GM18858 (cell line): ENCODE data around the gene TTC39B.

Experiments
- ATAC-seq: cut with Tn5 transposase; IDR thresholded peaks from one replicate; pipeline ENCODE4 v1.9.1; 2021; ENCODE audit not compliant: unreplicated experiment

TTC39B gene

DNA sequence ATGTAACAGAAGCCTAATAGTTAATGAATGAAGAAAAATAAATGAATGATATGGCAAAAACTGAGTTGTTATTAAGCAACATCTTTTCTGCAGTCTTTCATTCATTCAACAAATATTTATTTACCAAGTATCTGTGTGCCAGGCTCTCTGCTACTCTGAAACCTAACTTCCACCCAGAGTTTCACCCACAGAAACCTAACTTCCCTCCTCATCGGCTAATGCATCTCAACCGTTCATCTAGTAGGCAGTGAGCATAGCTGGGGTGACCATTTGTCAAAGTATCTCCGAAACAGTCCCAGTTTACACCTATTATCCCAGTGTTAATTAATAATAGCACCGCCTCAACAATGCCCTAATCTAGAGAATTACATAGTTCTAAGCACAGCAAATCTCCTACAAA is 1.5 kb downstream of the TTC39B start:
- no peak for ATAC-seq

DNA sequence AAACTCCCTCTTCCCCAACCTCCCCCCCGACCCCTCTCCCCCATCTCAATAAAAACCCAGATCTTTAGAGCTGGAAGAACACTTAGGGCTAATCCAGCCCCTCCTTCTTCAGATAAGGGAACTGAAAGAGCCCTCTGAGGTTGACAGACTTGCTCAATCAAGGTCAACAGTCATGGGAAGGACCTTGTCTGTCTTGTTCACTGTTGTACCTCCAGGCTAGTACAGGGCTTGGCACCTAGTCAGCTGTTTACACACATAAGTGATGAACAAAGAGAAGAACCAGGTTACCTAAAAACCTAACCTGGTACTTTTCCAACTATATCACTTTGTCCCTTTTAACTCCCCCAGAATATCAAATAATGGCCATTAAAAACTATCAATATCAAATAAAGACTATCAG is 2.4 kb downstream of the TTC39B start:
- no peak for ATAC-seq

DNA sequence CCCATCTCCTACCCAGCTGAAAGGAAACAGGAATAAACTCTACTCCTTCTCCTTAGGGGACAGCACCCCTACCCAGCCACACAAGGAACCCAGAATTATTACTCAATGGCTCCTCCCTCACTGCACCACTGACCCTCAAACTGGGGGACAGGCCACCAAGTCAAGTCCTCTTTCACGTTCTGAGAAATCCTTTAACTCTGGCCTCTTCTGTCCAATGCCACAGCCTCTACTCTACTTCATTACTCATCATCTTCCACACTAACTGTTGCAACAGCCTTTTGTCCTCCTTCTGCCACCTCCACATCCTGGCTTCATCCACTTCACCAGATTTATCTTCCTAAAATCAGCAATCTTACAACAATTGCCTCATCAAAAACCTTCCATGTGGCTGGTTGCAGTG is 6.8 kb downstream of the TTC39B start:
- ATAC-seq: no peak

DNA sequence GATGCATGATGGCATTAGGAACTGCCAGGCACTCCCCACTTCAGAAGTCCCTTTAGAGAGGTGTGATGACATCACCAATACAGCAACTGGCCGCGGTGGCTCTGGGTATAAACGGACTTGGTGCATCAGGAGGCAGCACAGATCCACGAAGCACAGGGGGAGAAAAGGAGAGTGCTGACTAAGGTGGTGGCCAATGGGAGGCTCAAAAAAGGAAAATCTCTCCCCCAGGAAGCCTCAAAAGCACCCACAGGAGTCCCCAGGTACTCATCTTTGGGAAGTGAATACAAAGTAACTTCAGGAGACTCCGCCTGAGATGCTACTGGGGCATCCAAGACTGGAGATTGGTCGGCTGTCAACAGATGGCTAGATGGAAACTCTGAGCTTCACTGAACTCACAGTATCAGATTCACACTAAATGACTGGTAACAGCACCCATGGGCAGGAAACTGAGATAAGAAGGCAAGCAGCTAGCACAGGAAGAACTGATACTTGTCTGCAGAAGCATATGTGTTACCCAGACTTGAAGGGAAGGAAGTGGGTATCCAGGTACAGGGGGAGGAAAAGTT is 7.6 kb downstream of the TTC39B start:
- peak; percentile 90 for ATAC-seq

DNA sequence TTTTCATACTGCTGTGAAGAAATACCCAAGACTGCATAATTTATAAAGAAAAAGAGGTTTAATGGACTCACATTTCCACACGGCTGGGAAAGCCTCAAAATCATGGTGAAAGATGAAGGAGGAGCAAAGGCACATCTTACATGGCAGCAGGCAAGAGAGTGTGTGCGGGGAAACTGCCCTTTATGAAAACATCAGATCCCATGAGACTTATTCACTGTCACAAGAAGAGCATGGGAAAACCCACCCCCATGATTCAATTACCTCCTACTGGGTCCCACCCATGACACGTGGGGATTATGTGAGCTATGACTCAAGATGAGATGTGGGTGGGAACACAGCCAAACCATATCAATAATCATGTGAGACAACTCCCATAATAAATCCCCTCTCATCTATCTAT is 8.7 kb downstream of the TTC39B start:
- ATAC-seq: no peak

DNA sequence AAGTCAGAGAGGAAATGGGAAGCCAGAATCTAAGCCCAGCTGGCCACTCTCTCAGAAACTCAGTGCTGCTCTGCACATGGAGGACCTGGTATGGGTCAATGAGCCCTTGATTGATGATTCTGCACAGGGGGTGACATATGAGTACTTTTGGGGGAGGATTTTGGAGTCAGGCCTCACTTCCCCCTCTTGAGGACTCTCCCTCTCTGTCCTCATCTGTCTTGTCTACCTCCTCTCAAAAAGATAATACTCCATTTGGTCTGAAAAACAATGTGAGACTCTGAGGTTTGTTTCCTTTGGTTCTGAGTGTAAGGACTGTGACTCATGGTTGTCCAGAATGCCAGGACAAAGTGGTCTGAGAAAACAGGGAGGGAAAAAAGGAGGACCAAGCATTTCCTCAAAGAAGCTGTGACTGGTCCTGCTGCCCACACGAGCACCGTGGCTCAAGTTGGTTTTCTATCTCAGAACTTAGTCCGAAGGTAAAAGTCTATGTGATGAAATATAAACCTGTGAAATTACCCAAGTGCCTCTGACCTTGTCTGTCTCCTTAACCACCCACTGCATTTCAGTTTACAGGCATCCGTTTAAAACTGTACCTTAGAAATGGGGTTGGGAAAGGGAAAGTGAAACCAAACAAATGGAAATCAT is 11.1 kb downstream of the TTC39B start:
- ATAC-seq: peak; percentile 27

DNA sequence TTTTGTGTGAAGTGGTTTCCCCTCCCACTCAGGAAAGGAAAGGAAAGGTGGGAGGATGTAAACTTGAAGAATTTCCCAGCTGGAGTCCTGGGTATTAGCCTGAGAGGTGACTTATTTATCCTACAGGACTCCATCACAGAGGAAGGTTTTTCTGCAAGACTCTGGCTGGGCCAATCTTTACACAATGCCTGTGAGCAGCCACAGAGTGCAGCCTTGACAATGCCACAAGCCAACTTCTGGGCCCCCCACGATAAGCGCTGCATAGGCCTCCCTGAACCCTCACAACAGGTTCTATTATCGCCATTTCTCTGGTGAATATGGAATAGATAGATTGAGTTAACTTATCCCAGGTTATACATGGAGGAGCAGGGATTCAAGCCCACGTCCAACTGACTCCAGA is 12.4 kb downstream of the TTC39B start:
- ATAC-seq: no peak

DNA sequence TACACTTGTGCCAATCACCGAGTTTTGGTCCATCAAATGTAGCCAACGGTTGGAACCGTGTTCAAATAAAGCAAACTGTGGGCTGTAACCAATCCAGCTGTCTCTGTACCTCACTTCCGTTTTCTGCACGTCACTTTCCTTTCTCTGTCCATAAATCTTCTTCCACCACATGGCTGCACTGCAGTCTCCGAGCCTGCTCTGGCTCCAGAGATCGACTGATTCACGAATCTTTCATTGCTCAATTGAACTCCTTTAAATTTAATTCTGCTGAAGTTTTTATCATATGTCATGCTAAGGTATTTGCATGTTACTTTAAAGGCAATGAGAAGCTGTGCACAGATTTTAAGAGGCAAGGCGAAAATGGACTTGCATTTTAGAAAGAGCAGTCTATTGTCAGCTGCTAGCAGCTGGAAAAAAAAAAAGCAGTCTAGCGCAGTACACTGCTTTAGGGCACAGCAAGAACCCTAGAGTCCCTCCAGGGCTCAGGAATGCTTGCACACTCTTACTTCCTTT is 13.2 kb downstream of the TTC39B start:
- ATAC-seq: no peak

DNA sequence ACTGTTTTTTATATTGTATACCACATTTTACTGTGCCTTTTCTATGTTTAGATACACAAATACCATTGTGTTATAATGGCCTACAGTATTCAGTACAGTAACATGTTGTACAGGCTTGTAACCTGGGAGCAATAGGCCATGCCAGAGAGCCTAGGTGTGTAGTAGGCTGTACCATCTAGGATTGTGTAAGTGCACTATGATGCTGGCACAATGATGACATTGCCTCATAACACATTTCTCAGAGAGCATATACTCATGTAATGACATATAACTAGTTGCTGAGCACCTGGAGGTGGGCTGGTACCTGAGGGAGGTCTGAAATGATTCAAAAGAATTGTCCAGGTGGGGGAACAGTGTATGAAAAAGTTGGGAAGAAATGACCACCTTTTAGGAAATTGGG is 13.9 kb downstream of the TTC39B start:
- ATAC-seq: no peak

DNA sequence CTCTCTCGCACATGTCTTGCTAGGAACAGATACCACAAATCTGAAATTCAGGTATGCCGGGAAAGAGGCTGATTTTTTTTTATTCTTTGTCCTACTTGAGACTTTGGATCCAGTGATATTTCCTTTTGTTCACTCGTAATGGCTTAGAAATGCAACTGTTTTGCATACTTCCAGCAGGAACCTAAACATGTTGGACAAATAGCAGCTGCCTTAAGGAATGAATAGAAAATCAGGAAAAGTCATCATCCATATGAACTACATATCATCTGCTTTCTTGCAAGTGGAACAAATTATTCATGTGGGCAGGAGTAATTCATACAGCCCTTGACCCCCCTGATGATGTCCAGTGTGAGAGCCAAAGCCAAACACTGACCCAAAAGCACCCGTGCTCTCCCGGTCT is 17.4 kb downstream of the TTC39B start:
- ATAC-seq: no peak

DNA sequence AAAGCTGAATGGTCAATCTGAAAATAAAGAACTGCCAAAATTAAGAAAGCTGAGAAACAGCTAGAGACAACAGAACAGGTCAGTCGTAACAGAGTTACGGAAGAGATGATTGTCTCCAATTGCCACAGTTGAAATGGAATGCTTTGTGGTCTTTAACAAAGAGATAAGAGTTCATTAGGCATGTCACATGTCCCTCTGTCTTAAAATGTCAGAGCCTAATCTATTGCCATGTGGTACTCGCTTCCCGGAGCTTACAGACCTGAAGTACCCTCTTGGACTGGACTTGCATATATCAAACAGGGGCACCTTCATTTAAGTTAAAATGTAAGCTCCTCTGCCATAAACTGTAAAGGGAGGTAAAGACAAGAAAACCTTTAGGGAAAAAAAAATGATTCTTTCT is 19.7 kb downstream of the TTC39B start:
- no peak for ATAC-seq

DNA sequence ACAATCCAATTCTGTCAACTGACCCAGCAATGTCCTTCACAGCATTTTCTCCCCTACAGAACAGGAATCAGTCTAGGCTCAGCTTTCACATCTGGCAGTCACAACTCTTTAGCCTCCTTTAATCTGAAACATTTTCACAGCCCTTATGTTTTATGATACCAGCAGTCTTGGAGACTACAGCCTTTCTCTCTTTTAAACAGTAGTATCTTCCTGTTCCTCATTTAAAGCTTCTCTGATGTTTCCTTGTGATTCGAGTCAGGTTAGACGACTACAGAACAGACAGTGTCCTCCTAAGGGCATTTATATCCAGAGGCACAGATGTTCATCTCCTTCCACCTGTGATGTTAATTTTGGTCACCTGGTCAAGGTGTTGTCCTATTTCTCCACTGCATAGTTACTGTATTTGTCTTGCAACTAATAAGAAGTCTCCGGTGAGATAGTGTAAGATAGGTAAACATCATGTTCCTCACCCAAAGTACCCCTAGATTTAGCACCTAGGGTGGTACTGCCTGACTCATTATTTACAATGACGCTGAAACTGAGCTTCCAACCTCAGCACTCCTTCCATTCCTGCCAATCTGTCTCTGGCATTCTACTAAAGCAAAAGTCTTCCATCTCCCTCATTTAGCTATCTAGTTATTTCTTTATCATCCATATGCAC is 20.7 kb downstream of the TTC39B start:
- no peak for ATAC-seq

DNA sequence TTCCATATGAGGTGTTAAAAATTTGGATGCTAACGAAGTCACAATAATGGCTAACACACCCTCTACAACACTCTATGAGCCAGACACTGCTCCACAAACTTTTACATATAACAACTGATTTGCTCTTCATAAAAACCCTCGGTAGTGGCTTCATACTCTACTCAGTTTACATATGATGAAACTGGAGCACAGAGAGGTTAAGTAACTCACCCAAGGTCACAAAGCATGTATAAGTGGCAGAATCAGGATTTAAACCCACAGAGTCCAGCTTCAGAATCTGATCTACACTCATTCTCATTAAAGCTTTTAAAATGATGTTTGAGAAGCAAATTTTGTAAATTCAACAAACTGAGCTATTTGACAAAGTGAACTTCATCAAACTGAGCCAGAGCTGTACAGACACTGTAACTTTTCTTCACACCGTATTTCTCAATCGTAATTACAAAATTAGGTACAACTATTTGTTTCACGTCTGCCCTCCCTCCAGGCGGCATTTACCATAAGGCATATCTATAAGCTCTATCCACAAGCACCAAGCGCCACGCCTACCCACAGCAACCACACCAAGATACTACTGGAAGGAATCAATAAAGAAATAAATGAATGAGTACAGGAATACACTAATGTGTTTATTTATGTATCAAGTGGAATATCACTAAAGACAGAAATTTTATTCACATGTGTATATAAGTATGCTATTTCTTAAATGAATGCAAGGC is 24.3 kb downstream of the TTC39B start:
- no peak for ATAC-seq

DNA sequence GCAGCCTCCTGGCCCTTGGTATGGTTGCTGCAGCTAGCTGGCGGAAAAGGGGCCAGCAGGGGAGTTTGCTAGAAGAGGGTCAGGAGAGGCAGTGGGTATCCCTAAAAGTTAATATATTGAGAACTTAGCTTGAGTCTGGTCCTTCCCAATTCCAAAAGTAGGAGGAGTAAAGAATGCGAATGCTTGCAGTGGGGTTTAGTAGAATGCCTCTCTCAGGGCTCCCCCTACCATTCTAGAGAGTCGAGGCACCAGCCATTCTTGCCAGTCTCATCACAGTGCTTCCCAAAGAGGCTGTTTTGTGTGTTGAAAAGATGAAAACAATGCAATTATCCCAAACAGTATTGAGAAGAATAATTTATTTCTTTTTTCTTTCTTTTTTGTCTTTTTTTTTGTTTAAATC is 26.4 kb downstream of the TTC39B start:
- no peak for ATAC-seq

DNA sequence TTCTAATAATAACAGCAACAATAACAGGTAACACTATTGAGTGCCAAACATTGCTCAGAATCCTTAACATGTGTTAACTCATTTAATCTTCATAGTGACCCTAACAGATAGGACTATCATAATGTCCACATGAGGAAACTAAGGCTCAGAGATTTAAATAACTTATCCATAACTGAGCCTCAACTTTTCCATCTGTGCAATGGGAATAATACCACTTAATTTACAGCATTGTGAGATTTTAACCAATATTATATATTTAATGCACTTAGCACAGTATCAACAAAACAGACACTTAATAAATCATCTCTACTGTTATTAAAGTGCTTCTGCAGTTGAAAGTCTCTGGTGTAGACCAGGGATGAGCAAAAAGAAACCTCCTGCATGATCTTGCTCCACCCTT is 28.2 kb downstream of the TTC39B start:
- ATAC-seq: no peak

DNA sequence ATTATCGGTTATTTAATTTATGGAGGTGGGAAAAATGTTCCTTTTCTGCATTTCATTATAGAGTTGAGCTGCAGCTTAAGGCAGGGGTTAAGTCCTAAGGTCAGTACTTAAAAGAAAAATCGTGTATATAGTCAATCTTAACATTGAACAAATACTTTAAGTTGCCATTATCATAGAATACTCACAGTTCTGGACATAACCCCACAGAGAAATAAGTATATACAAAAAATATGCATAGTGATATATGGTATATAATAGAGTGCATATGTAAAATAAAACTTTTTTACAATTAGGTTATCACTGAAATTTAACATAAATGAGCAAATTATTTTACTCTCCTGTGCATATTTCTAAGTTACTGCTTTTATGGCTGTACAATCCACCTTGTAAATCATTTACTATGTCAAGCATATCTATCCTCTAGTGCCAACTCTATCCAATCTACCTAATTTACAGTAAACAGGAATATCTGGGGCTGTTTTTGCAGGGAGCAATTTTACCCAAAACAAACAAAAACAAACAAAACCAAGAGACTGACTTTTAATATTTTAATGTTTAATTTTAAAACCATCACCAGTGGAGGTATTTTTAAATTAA is 28.8 kb downstream of the TTC39B start:
- ATAC-seq: no peak

DNA sequence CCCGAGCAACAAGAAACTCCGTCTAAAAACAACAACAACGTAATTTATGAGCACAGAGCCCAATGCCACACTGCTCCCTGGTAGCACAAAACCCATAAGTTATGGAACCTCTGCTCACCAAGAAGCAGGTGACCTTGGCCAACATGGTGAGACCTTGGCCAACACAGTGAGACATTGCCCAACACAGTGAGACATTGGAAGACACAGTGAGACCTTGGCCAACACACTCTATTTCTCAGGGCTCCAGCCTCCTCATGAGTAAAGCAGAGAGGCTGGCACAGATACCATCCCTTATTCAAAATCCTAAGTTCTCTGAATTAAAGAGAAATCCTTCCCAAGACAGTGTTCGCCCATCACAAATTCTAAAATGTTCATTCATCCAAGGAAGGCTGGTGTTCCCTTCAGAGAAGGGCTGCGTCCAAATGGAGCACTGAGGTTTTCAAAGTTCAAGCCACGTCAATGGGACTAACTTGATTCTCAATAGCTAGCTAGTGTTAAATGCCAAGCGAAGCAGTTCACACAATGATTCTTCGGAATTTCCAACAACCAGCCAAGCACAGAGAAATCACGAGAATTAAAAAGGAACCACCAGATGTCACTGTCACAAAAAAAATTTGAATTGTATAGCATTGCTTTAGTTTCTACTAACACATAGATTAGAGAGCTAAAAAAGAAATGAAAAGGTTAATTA is 29.5 kb downstream of the TTC39B start:
- peak; percentile 44 for ATAC-seq

DNA sequence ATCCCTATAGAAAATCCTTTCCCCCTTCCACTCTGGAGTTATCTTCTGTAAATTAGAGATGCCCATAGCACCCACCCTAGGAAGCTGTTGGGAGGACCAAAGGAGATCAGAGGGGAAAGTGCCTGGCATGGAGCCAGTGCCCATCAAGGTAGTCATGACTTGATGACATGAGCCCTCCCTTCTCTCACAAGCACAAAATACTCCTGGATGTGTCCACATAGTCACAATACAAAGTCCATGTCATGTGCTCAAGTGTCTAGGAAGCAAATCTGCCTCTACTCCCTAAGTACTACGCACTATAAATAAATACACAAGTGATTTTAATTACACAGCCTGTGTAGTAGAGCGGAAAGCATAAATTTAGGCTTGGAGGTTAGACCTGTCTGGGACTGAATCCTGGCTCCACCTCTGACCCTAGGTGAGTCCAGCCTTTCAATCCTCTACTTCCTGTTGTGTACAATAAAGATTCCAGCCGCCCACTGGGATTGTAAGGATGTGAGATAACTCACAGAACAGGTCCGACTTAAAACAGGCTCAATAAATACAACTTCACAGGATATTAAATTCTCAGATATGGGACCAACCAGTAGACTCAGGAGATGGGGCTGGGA is 30.6 kb downstream of the TTC39B start:
- no peak for ATAC-seq

DNA sequence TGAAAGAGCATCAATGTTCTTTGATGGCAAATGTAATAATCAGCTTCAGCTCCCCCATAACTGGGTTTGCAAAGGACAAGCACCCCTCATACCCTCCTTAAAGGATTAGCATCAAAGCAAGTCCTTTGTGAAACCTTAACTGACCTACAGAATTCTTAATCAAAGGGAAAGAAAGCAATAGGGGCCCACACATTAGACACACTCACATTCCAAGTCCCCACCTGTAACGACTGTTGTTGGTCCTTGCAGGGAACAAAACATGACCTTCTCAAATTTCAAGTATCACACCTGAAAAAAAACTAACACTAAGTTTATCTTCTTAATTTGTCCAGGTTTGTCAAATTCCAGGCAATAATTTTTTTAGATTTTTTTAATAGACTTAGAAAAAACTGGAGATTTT is 32.6 kb downstream of the TTC39B start:
- ATAC-seq: no peak

DNA sequence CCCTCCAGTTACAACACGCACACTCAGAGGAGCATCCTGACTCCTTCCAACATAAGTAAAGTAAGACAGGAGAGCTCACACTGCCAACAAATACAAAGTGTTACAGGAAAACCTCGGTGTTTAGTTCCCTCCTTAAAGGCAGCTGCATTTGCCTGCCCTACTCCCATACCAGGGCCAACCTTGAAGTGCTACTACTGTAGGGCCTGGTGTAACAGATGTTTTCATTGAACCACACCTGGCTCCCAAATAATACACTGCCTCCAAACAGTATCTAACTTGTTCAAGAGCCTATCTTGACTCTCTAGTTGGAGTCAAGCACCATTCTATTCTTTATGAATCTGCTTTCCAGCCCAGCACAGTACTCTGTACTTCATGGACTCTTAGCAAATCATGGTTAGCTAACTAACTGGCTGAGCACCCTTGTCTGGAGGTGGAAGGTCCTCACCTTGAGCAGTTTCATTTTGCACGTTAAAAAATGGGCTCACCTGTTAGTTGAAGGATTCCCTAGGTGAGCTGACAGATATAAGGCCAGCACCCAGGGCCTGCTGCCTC is 34.6 kb downstream of the TTC39B start:
- no peak for ATAC-seq
